ENCODE results near the gene JAG2.

Gene JAG2

GRCh38 chr14:105163040-105163742 is 5.4 kb downstream of the JAG2 start:
- peak; percentile 41 for DNase-seq

GRCh38 chr14:105162669-105162979 is 6.0 kb downstream of the JAG2 start:
- DNase-seq = no peak

- DNase-seq = no peak
Observed at GRCh38 chr14:105161964-105162668, 6.5 kb downstream of the JAG2 start.

GRCh38 chr14:105161309-105161708 is 7.3 kb downstream of the JAG2 start:
- DNase-seq = peak; percentile 85

GRCh38 chr14:105160776-105161175 is 7.8 kb downstream of the JAG2 start:
- DNase-seq = no peak

GRCh38 chr14:105159344-105159743 is 9.2 kb downstream of the JAG2 start:
- no peak for DNase-seq

- DNase-seq = no peak
Observed at GRCh38 chr14:105158794-105159193, 9.8 kb downstream of the JAG2 start.

GRCh38 chr14:105157872-105158271 is 10.7 kb downstream of the JAG2 start:
- DNase-seq = no peak

- DNase-seq = no peak
Observed at GRCh38 chr14:105156414-105157375, 11.9 kb downstream of the JAG2 start.

- no peak for DNase-seq
Observed at GRCh38 chr14:105155681-105156413, 12.7 kb downstream of the JAG2 start.

- no peak for DNase-seq
Observed at GRCh38 chr14:105155071-105155651, 13.4 kb downstream of the JAG2 start.

- no peak for DNase-seq
Observed at GRCh38 chr14:105154476-105154871, 14.1 kb downstream of the JAG2 start.

GRCh38 chr14:105153739-105154475 is 14.7 kb downstream of the JAG2 start:
- DNase-seq = no peak

- no peak for DNase-seq
Observed at GRCh38 chr14:105153331-105153731, 15.2 kb downstream of the JAG2 start.

- no peak for DNase-seq
Observed at GRCh38 chr14:105152794-105153241, 15.8 kb downstream of the JAG2 start.

GRCh38 chr14:105151838-105152793 is 16.5 kb downstream of the JAG2 start:
- no peak for DNase-seq

- DNase-seq = no peak
Observed at GRCh38 chr14:105151084-105151837, 17.3 kb downstream of the JAG2 start.

- DNase-seq = no peak
Observed at GRCh38 chr14:105150368-105151083, 18.1 kb downstream of the JAG2 start.

- DNase-seq = no peak
Observed at GRCh38 chr14:105150026-105150367, 18.6 kb downstream of the JAG2 start.

Measured in NCI-H1436 treated with DMSO at 0.1 percent for 48 hours (cell line).